H9 (cell line): ENCODE measurements around the gene ZNF783. TPM values are rescaled to one million over a fixed set of nuclear protein-coding genes. Genes with fewer than 3 reads are reported as not detected.

ENCODE experiments used
- DNase-seq: peaks from one replicate; pipeline ENCODE4 v3.0.0-alpha.2; 2017
- H2AFZ ChIP-seq: one replicate; pipeline ENCODE4 v1.6.1; 2013; ENCODE audit warnings: mild to moderate bottlenecking, low read length, control low read depth, moderate library complexity
- H2AK5ac ChIP-seq: 2 replicates; pipeline ENCODE4 v1.6.1; 2013; ENCODE audit warnings: low read length, control low read depth, mixed read lengths; ENCODE audit not compliant: insufficient read length
- H2BK120ac ChIP-seq: one replicate; pipeline ENCODE4 v1.6.1; 2013; ENCODE audit warnings: low read depth, mild to moderate bottlenecking, low read length, control low read depth, inconsistent platforms; ENCODE audit not compliant: poor library complexity, severe bottlenecking
- H2BK12ac ChIP-seq: 2 replicates; pipeline ENCODE4 v1.6.1; 2013; ENCODE audit warnings: low read length, control low read depth, mixed read lengths, low read depth; ENCODE audit not compliant: insufficient read length
- H2BK15ac ChIP-seq: 2 replicates; pipeline ENCODE4 v1.6.1; 2013; ENCODE audit warnings: low read depth, low read length, control low read depth
- H2BK20ac ChIP-seq: one replicate; pipeline ENCODE4 v1.6.1; 2013; ENCODE audit warnings: low read depth, mild to moderate bottlenecking, low read length, control low read depth, inconsistent platforms; ENCODE audit not compliant: poor library complexity, severe bottlenecking
- H2BK5ac ChIP-seq: 2 replicates; pipeline ENCODE4 v1.6.1; 2013; ENCODE audit warnings: low read length, control low read depth, mixed read lengths; ENCODE audit not compliant: insufficient read length
- H3K14ac ChIP-seq: 2 replicates; pipeline ENCODE4 v1.6.1; 2013; ENCODE audit warnings: low read length, control low read depth; ENCODE audit not compliant: insufficient read depth
- H3K18ac ChIP-seq: 2 replicates; pipeline ENCODE4 v1.6.1; 2013; ENCODE audit warnings: low read depth, mild to moderate bottlenecking, mixed read lengths, low read length, control low read depth; ENCODE audit not compliant: insufficient read length
- H3K23ac ChIP-seq: 2 replicates; pipeline ENCODE4 v1.6.1; 2013; ENCODE audit warnings: low read length, control low read depth, mixed read lengths, low read depth; ENCODE audit not compliant: insufficient read length
- H3K23me2 ChIP-seq: 2 replicates; pipeline ENCODE4 v1.6.1; 2013; ENCODE audit warnings: low read depth, mild to moderate bottlenecking, mixed read lengths, low read length, control low read depth; ENCODE audit not compliant: insufficient read length, poor library complexity, severe bottlenecking
- H3K27ac ChIP-seq: 2 replicates; pipeline ENCODE4 v1.5.1; 2013; ENCODE audit warnings: low read length, control low read depth, mixed read lengths, low read depth; ENCODE audit not compliant: insufficient read length
- H3K27me3 ChIP-seq: 2 replicates; pipeline ENCODE4 v1.6.1; 2013; ENCODE audit warnings: low read length, control low read depth, inconsistent platforms; ENCODE audit not compliant: insufficient read depth
- H3K4ac ChIP-seq: 2 replicates; pipeline ENCODE4 v1.6.1; 2013; ENCODE audit warnings: low read depth, mild to moderate bottlenecking, control low read depth, inconsistent platforms, low read length, moderate library complexity
- H3K4me1 ChIP-seq: 2 replicates; pipeline ENCODE4 v1.6.1; 2013; ENCODE audit warnings: low read length, control low read depth, inconsistent platforms; ENCODE audit not compliant: insufficient read depth
- H3K4me2 ChIP-seq: 2 replicates; pipeline ENCODE4 v1.6.1; 2013; ENCODE audit warnings: low read length, control low read depth, mixed read lengths; ENCODE audit not compliant: insufficient read length, insufficient read depth
- H3K56ac ChIP-seq: 2 replicates; pipeline ENCODE4 v1.6.1; 2013; ENCODE audit warnings: low read depth, mild to moderate bottlenecking, mixed read lengths, low read length, control low read depth; ENCODE audit not compliant: insufficient read length
- H3K79me1 ChIP-seq: 2 replicates; pipeline ENCODE4 v1.6.1; 2013; ENCODE audit warnings: low read depth, mild to moderate bottlenecking, moderate library complexity, low read length, control low read depth, inconsistent platforms; ENCODE audit not compliant: insufficient read depth, poor library complexity, severe bottlenecking
- H3K79me2 ChIP-seq: 2 replicates; pipeline ENCODE4 v1.6.1; 2013; ENCODE audit warnings: low read length, control low read depth, inconsistent platforms; ENCODE audit not compliant: insufficient read depth
- H3K9ac ChIP-seq: 2 replicates; pipeline ENCODE4 v1.6.1; 2013; ENCODE audit warnings: low read length, control low read depth, mixed read lengths; ENCODE audit not compliant: insufficient read length; ENCODE audit errors: extremely low read depth
- H3K9me3 ChIP-seq: one replicate; pipeline ENCODE4 v1.6.1; 2013; ENCODE audit warnings: low read depth, low read length, inconsistent platforms; ENCODE audit not compliant: control insufficient read depth
- H3T11ph ChIP-seq: one replicate; pipeline ENCODE4 v1.6.1; 2013; ENCODE audit warnings: mild to moderate bottlenecking, low read length, control low read depth, inconsistent platforms
- H4K20me1 ChIP-seq: one replicate; pipeline ENCODE4 v1.6.1; 2013; ENCODE audit not compliant: control insufficient read depth, insufficient read length, insufficient read depth
- H4K5ac ChIP-seq: 2 replicates; pipeline ENCODE4 v1.6.1; 2013; ENCODE audit warnings: low read depth, mild to moderate bottlenecking, mixed read lengths, low read length, control low read depth; ENCODE audit not compliant: insufficient read length
- H4K8ac ChIP-seq: replicated peaks from 2 replicates; pipeline ENCODE4 v1.6.1; 2013; ENCODE audit warnings: low read length, control low read depth, mixed read lengths, low read depth; ENCODE audit not compliant: insufficient read length
- H4K91ac ChIP-seq: 2 replicates; pipeline ENCODE4 v1.6.1; 2013; ENCODE audit warnings: low read depth, mild to moderate bottlenecking, moderate library complexity, mixed read lengths, low read length, control low read depth; ENCODE audit not compliant: insufficient read length
- H3K27ac Mint-ChIP-seq, 3 experiments: 2 replicates in 2 of 3; 3 replicates in 1 of 3; pipeline ENCODE4 v1.8.0; 2020 to 2021; ENCODE audit warnings: mixed read lengths in 3 of 3, mild to moderate bottlenecking in 1 of 3, moderate library complexity in 1 of 3
- H3K27me3 Mint-ChIP-seq: 2 replicates; pipeline ENCODE4 v1.8.0; 2021; ENCODE audit warnings: low read depth, mild to moderate bottlenecking, moderate library complexity, mixed read lengths
- H3K36me3 Mint-ChIP-seq, 3 experiments: 2 replicates in 2 of 3; 3 replicates in 1 of 3; pipeline ENCODE4 v1.8.0; 2020 to 2021; ENCODE audit warnings: low read depth in 3 of 3, mixed read lengths in 3 of 3; ENCODE audit not compliant: insufficient read depth in 1 of 3
- H3K4me1 Mint-ChIP-seq, 2 experiments: 2 replicates each; pipeline ENCODE4 v1.8.0; 2020; ENCODE audit warnings: mixed read lengths in 2 of 2
- H3K4me3 Mint-ChIP-seq, 2 experiments: 2 replicates in 1 of 2; 3 replicates in 1 of 2; pipeline ENCODE4 v1.8.0; 2020 to 2021; ENCODE audit warnings: mild to moderate bottlenecking in 2 of 2, mixed read lengths in 2 of 2, moderate library complexity in 1 of 2
- H3K9me3 Mint-ChIP-seq, 2 experiments: 2 replicates in 1 of 2; 3 replicates in 1 of 2; pipeline ENCODE4 v1.8.0; 2020; ENCODE audit warnings: mild to moderate bottlenecking in 2 of 2, mixed read lengths in 2 of 2, moderate library complexity in 1 of 2
- WGBS: extraction: QIAGEN DNeasy Blood & Tissue Kit; methylation state at CpG from one replicate; pipeline ENCODE4 v1.1.7; 2013; ENCODE audit warnings: missing lambda C conversion rate, low lambda C conversion rate, mixed read lengths; ENCODE audit not compliant: insufficient read length; ENCODE audit errors: extremely low coverage; 5-methylcytosine and 5-hydroxymethylcytosine counted together
- total RNA-seq: library from RNA; stranded (reverse); gene quantifications from 2 replicates; pipeline ENCODE4 v1.2.1, GENCODE V29; 2021
- TF ChIP-seq, protein P1 (sequence below): fragments of 200-600 bp; sonication (generic); conservative IDR thresholded peaks from 3 replicates; pipeline ENCODE4 v1.8.0; 2021; ENCODE audit warnings: antibody characterized with exemption, mild to moderate bottlenecking

The ZNF783 gene
- total RNA-seq, 1 experiment from 2014 or later: 13.6 TPM

DNA sequence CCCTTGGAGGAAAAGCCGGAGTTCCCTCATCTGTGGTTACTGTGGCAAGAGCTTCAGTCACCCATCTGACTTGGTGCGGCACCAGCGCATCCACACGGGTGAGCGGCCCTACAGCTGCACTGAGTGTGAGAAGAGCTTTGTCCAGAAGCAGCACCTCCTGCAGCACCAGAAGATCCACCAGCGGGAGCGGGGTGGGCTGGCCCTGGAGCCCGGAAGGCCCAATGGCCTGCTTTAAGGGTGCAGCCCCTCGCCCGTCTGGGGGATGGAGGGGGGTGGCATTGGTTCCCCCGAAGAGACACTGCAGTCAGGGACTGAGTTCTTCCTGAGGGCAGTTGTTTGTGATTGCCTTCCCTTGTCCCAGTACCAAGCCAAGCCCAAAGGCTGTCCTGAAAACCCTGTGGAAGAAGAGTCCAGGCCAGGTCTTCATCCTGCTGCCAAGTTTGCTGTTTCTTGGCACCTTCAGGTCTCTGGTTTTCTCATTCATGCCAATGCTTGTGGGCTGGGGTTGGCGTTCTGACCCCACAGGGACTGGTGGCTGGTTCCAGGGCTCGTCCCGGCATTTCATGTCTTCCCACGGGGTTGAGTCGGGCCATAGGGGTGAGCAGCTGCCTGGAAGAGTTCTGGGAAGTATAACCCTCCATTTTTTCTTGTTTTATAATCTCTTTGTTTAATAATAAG is 7.7 kb upstream of the ZNF783 start:
- Histone ChIP-seq H3K9ac (no peak overlapping the region), H3K4me1 (no peaks in the 10 kb centered on the region), H3T11ph (no peak overlapping the region), H3K27ac (no peak overlapping the region), H3K79me2 (no peaks in the 10 kb centered on the region), H2BK20ac (no peak overlapping the region), H4K20me1 (no peaks in the 10 kb centered on the region), H2BK5ac (no peak overlapping the region), H2BK120ac (no peak overlapping the region), H4K5ac (no peak overlapping the region), H3K56ac (no peak overlapping the region), H3K4me2 (no peak overlapping the region), H3K18ac (no peak overlapping the region), H2AK5ac (no peak overlapping the region), H4K91ac (no peak overlapping the region), H3K23me2 (no peaks in the 10 kb centered on the region), H3K9me3 (no peaks in the 10 kb centered on the region), H3K4ac (no peak overlapping the region), H2AFZ (no peak overlapping the region), H2BK12ac (no peak overlapping the region), H3K23ac (no peak overlapping the region), H2BK15ac (no peak overlapping the region), H3K27me3 (no peaks in the 10 kb centered on the region), H3K79me1 (no peaks in the 10 kb centered on the region), H4K8ac (no peak overlapping the region), H3K14ac (no peak overlapping the region)
- TF ChIP-seq, protein P1, sequence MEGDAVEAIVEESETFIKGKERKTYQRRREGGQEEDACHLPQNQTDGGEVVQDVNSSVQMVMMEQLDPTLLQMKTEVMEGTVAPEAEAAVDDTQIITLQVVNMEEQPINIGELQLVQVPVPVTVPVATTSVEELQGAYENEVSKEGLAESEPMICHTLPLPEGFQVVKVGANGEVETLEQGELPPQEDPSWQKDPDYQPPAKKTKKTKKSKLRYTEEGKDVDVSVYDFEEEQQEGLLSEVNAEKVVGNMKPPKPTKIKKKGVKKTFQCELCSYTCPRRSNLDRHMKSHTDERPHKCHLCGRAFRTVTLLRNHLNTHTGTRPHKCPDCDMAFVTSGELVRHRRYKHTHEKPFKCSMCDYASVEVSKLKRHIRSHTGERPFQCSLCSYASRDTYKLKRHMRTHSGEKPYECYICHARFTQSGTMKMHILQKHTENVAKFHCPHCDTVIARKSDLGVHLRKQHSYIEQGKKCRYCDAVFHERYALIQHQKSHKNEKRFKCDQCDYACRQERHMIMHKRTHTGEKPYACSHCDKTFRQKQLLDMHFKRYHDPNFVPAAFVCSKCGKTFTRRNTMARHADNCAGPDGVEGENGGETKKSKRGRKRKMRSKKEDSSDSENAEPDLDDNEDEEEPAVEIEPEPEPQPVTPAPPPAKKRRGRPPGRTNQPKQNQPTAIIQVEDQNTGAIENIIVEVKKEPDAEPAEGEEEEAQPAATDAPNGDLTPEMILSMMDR: no peak
- Mint-ChIP-seq H3K27ac (no peak overlapping the region), H3K4me3 (no peak overlapping the region), H3K27me3 (no peaks in the 10 kb centered on the region), H3K9me3 (no peaks in the 10 kb centered on the region), H3K4me1 (no peaks in the 10 kb centered on the region), H3K36me3 (peaks cover 23 to 51% (median 49%) of the 10 kb centered on the region in 3 experiments; a peak in 6 of 7 replicates)
- DNase-seq: no peak
- no CpG with 5 or more reads among the region's 16 CpGs for WGBS
